Cardiac fibroblast (primary cell): ENCODE results near the gene RAB18.

Experiments used
- DNase-seq, 2 donors: peaks; one replicate each; pipeline versions ENCODE4 v3.0.0 to v3.0.0-alpha.2; 2010; ENCODE audit warnings: low read depth in 2 of 2
- H3K4me3 ChIP-seq, 2 donors: replicated peaks in 1 of 2; 1 replicate in 1 of 2; 2 replicates in 1 of 2; pipeline ENCODE4 v1.5.1; 2011; ENCODE audit warnings: low read depth in 2 of 2, low read length in 2 of 2, mild to moderate bottlenecking in 2 of 2, moderate library complexity in 1 of 2
- TF ChIP-seq, protein P1 (sequence below): IDR thresholded peaks from one replicate; pipeline ENCODE4 v1.5.1; 2011; ENCODE audit warnings: low read depth, mild to moderate bottlenecking, low read length, inconsistent platforms

RAB18 gene

DNA sequence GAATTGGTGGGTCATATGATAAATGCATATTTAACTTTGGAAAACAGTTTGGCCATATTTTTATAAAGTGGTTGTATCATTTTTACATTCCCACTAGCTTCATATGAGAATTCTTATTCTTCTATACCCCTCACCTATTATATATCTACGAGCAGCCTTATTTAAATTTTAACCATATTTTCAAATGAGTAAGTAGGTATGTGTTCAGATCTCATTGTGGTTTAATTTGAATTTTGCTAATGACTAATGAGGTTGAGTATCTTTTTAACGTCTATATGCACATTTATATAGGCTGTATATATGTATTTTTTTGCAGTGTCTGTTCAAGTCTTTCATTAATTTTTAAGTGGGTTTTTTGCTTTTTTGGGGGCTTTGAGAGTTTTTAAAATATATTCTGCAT, 14.2 kb downstream of the RAB18 start:
- TF ChIP-seq, protein P1, sequence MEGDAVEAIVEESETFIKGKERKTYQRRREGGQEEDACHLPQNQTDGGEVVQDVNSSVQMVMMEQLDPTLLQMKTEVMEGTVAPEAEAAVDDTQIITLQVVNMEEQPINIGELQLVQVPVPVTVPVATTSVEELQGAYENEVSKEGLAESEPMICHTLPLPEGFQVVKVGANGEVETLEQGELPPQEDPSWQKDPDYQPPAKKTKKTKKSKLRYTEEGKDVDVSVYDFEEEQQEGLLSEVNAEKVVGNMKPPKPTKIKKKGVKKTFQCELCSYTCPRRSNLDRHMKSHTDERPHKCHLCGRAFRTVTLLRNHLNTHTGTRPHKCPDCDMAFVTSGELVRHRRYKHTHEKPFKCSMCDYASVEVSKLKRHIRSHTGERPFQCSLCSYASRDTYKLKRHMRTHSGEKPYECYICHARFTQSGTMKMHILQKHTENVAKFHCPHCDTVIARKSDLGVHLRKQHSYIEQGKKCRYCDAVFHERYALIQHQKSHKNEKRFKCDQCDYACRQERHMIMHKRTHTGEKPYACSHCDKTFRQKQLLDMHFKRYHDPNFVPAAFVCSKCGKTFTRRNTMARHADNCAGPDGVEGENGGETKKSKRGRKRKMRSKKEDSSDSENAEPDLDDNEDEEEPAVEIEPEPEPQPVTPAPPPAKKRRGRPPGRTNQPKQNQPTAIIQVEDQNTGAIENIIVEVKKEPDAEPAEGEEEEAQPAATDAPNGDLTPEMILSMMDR = no peak
- no peak for DNase-seq
- no peak overlapping the region for H3K4me3 ChIP-seq

DNA sequence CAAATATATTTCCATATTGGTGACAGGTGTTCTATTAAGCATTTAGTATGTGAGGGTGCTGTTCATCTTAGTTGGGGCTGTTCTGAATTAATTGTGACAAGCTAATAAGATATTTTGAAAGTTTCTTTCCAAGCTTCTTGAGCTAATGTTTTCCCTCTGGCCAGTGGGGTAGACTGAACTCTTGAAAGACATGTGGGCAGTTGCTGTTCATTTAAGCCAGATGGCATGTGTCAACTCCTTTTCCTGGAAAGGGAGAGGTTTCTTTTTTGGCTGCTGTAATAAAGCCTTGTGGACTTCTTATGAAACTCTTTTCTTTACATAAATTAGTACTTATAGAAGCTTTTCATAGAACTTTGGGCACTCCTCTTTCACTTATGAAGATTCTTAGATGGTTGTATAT, 21.7 kb downstream of the RAB18 start:
- DNase-seq = peak; percentile 57 to 80
- no peak overlapping the region for H3K4me3 ChIP-seq
- TF ChIP-seq, protein P1 = no peak

DNA sequence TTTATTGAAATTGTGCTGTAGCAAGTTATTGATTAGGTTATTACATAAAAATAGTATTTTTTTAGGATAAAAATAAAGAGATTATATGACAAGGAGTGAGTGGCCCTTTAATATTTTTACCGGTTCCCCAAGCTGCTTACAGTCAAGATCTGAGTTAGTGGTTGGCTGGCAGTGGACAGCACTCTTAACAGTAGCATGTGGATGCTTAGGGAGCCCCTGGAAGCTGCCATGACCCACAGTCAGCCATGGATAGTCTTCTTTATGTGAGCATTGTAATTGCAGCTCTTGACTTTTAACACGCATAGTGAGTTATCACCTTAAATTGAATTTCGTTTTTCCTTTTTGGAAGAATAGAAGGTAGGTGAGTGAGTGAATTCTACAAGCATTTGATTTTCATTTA, 22.1 kb downstream of the RAB18 start:
- H3K4me3 ChIP-seq = no peak overlapping the region
- DNase-seq = peak in 1 of 2 donors; percentile 15
- TF ChIP-seq, protein P1 = no peak

DNA sequence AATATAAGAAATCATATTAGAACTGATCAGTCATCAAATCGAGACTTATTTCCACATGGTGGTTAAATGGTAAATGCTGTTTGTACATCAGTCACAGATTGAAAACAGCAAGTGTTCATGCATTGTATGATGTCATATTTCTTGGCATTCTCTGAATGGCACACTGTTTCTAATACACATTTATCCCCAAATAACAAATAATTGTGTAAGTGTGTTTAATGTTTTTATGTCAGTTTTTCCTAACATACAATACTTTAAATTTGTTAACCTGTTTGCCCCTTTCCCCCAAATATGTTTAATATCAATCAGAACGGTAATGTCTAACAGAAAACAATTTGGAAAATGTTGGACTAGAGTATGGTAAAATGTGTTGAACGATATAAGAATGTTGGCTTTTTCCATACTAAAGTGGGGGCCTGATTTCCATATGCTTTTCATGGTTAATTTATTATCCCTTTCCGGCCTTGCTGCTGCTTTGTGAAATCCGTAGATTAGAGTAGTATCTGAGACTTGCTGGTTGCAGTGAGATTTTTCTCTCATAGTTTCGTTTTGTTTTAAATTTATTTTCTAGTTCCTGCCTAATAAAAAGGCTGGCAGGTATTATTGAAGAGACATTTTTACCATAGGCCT, 23.7 kb downstream of the RAB18 start:
- peak; percentile 18 to 20 for DNase-seq
- H3K4me3 ChIP-seq = no peak overlapping the region
- TF ChIP-seq, protein P1 = no peak

DNA sequence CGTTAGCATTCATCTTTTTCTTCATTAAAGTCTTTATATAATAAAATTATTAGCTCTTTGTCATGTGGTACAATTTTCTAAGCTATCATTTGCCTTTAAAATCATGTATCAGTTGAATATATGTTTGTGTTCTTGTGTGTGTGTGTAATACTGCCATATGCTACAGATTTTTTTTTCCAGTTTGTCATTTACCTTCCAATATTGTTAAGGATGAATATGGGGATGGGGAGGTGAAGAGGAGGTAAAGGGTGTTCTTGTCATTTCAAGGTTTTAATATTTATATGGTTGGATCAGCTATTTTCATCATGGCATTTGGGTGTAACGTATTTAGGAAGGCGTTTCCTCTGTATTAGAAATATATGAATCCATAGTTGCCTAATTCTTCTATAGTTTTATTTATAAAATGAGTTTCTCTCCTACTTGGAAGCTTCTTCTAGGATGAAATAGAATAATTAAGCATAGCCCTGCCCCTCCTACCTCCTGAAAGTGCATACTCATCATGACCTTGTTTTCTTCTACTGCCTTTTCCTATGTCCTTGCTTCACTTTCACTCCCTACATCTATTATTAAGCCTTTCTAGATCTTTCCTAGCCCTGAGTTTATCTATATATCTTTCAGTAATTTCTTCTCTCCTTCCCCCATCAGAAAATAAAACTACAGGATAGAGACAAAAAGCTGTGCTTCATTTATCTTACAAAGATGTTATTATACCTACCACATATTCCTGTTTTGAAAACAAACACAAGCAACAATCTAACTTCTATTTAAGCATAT, 25.1 kb downstream of the RAB18 start:
- TF ChIP-seq, protein P1 = no peak
- peak; percentile 45 to 46 for DNase-seq

DNA sequence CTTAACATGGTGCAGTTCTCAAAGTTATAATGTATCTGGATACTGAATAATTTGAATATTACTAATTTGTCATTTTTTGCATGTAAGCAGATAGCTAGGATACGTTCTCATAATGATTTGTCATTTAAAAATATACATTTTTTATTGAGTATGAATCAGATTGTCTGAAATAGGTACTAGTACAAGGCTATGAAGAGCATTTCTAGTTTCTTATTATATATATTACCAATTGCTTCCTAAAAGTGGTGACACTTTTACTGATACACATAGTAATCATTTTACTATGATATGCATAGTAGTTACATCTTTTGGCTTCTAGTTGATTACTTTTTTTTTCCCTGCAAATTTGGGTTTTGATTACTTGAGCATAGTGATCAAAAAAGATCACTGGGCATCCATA, 26.4 kb downstream of the RAB18 start:
- TF ChIP-seq, protein P1 = no peak
- no peak overlapping the region for H3K4me3 ChIP-seq
- DNase-seq = no peak

More for the DNA sequence above, 25.1 kb downstream of the RAB18 start:
- no peak overlapping the region for H3K4me3 ChIP-seq
